CD4-positive, alpha-beta T cell treated with Interferon alpha-2 for 1 hour (primary cell): ENCODE results near the gene CSRP2.

Source experiments
- DNase-seq, 2 donors: peaks; one replicate each; pipeline ENCODE4 v3.0.0-alpha.2; 2020 to 2022

CSRP2 gene

DNA sequence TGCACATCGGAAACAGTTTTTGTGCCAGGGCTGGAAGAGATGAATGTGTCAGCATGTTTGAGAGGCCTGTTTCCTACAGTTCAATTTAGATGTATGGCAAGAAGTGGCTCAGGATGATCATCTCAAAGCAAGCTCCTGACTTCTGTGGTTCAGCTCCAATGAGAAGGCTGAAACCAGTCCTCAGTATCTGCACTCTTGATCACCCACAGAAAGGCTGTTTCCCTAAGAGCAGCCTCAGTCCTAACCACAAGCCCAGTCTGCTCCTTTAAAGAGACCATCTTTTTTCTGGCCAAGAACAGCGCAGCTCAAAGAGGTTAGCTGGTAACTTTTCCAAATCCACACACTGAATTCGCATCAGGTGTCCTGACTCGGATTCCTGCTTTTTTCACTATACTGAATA, 19.2 kb downstream of the CSRP2 start:
- DNase-seq: no peak

DNA sequence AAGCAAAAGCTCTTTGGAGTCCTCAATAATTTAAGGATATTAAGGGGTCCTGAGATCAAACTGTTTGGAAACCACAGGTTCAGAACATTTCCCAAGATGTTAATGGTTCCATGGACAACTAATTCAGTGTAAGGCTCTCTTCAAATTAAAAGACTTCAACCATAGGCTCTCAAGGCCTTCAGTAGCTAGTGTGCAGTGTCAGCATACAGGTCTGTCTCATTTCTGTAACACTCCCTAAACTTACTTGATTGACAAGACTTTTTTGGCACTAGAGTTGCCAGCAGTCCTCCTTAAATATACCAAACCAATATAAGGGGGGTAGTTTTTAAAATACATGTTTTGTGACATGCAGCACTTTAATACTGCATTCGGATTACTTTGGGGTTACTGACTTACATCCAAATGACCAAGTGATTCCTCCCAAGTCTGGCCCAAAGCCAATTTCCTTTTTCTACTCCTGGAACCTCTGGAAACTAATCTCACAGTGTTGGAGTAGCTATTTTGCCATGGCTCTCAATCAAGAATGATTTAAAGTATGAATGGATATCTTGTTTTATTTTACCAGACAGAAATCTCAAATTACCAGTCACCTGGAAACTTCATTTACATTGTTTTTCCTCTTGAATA, 22.7 kb downstream of the CSRP2 start:
- DNase-seq: no peak

DNA sequence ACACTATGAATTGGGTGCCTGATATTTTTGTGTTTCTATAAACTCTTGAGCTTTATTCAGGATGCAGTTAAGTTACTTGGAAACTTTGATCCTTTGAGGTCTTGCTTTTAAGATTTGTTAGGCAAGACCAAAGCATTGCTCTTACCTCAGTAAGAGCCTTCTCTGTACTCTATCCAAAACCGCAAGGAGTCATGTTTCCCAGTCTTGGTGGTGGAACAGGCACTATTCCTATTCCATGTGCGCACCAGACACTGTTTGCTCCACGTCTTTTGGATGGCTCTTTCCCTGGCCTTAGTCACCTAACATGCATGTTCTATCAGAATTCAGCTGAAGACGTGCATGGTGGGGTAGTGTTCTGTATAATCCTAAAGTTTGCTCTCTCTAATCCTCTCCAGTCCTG, 23.5 kb downstream of the CSRP2 start:
- no peak for DNase-seq

DNA sequence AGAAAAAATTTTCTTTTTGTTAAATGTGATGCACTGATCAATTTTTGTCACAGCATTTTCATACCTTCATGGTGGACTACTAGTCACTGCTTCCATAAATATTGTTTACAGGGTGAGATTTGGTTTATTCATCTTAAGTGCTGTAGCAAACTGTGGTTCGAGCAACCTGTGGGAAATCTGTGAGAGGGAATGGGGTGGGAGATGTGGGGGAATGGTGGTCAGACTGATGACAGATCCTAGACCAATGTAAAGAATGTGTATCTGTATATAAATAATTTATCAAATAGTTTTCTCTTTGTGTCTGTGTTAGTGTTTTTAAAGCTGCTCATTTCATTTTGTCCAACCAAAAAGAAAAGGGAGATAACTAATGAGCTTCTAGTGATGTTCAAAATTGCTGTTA, 26.7 kb downstream of the CSRP2 start:
- no peak for DNase-seq

DNA sequence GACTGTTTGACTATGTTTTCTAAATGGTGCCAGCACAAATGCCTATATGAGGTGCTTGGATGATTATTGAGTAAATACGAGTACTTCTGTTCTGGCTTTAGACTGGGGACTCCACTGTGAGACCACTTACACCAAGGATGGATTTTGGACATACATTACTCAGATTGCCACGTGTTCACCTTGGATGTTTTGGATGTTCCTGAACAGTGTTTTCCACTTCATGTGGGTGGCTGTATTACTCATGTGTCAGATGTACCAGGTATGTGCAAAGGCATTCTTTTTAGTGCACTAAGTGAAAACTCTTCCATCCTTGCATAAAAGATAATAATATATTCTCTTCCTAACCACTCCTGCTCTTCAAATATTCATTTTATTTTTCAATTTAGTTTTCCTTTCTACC, 30.7 kb downstream of the CSRP2 start:
- no peak for DNase-seq

DNA sequence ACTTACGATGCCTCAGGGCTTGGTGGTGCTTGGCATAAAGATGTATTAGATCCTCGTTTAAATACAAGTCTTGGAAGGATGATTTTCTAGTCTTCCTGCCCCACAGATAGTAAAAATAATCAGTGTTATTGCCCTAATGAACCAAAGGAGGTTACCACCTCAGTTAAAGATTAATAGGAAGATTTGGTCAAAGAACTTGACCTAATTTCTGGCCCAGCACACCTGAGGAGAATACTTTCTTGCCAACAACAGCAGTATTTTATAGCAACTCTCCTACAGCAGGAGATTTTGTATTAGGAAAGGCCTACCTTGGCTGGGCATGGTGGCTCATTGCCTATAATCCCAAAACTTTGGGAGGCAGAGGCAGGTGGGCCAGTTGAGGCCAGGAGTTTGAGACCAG, 31.6 kb downstream of the CSRP2 start:
- DNase-seq: no peak

DNA sequence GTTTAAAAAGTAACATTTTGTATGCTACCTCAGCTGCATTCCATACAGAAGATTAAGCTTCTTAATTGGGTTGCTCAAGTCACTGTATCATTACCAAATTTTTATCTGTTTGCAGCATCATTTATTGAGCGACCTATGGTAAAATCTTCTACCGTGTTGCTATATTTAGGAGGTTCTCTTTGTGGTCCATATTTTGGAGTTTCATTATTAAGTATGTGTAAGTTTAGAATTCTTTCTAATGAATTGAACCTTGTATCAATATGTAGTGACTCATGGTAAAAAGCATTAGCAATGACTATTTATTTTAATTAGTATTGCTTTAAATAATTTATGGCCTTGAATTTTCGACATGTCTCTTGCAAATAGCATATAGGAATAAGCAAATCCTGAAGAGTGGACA, 42.2 kb downstream of the CSRP2 start:
- DNase-seq: no peak

DNA sequence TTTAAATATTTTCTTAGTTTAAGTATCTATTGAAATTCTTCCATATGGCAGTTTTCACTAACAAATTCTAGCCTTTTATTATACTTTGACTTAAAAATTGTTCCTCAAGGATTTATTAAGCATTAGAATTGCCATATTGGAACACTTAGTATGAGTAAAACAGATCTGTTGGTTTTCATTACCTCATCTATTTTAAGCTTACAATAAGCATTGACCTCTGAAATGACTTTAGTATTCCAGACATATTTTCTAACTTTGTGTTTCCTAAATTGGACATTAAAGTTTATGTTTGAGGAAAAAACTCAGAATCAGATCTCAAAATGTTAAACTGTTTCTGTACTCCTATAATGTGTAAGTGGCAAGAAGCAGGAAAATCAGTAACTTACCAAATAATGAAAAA, 48.4 kb downstream of the CSRP2 start:
- DNase-seq: no peak

DNA sequence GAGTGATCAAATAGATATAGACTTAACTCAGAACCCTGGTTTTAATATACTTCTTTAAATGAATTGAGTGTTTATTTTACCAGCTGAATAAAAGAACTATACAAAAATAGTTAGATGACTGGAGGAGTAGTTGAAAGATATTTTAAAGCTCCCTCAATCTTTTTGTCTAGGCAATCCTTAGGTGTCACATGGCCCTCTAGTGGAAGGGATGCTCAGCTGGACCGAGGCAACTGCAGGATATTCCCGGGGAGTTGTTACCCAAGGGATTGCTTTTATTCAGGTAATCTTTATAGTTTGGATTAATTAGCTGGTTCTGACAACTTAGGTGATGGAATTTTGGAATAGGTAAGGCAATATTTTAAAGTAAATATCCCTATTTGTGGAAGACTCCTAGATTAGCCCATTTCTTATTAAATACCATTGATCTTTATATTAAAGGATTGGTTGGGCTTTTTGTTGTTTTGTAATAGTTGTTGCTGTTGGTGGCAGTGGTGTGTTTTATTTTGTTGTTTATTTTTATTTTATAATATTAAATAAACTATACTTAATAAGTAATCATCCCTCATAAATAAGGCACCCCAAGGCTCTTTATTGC, 57.8 kb downstream of the CSRP2 start:
- no peak for DNase-seq

DNA sequence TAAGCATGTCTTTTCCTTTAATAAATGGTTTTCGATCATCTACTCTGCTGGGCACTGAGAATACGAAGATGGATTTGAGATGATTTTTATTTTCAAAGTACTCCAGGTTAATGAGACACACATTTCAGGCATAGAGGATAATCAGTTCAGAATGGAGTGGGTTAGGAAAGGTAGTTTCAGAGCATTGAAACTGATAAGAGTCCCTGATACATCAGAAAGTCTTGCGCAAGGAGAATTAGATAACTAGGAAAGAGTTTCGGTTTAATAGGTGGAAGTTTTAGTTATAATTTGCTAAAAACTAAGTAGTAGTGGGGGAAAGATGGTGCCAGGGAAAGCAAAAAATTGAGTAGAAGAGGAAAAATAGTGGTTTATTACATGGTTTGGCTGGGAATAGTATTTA, 64.8 kb downstream of the CSRP2 start:
- DNase-seq: no peak

DNA sequence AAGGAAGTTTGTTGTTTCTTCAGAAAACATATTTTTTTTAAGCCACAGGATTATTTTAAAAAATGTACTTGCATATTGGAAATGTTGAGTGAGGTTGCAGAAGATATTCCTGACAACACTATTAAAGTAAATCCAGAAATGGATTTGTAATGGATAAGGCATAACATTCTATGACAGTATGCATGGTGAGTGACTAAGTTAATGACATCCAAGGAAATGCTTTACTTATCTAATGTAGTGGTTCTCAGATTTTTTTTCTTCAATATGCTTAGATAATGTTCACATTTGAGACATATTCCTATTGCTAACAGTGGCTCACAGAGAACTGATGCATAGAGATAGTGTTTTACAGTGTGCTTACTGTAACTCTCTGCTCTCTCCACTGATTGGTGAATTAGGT, 65.6 kb downstream of the CSRP2 start:
- DNase-seq: no peak

DNA sequence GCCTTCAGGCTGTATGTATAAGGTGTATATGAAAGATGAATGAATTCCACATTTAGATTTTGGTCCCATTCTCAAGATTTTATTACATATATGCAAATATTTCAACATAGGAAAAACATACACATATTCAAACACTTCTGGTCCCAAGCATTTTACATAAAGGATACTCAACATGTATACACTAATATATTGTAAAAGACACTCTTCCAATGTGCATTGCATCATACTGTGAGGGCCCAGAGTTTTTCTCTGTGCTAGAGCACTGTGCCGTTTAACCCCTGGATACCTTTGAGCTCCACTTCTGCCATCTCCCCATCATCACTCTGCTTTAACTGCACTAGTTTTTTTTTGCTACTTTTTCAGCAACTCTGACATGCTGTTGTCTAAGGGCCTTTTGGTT, 66.8 kb downstream of the CSRP2 start:
- no peak for DNase-seq

DNA sequence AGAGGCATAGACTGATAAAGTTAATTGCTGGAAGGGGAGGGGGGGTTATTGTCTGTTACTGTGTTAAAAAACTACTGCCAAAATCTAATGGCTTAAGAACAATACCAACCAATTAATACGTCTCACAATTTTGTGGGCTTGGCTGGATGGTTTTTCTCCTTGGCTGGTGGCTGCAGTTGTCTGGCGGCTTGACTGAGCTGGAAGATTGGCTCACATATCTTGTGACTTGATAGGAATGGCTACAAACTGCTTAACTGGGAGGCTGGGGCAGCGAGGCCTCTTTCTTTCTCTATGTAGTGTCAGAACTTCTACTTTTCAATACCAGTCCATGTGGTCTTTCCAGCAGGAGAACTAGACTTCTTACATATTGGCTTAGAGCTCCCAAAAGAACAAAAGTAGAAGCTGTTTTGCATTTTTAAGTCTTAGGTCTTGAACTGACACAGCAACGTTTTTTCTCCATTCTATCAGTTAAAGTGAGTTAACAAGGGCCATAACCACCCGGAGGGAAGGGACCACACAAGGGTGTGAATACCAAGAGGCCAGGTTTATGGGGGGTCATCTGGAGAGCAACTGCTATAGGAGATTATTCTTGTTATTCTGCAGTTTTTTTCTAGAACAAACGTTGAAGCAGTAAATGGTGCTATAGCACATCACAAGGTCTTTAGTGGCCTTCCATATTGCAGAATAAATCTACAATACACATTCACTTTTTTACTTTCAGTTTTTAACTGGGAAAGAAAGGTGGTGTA, 68.0 kb downstream of the CSRP2 start:
- DNase-seq: no peak
